ENCODE measurements around the gene CENPP. TPM values are rescaled to one million over a fixed set of nuclear protein-coding genes. Genes with fewer than 3 reads are reported as not detected.

Gene CENPP
- total and polyA plus RNA-seq, 8 donors = 0.46 to 2.7 (median 1.9) TPM

GRCh38 chr9:92381775-92382174, 56.0 kb downstream of the CENPP start:
- DNase-seq = no peak
- no peaks in the 10 kb centered on the region for H3K36me3 ChIP-seq
- intact Hi-C loops (cut with DNase I) = no loop called here
- no peak overlapping the region for H3K4me3 ChIP-seq
- ATAC-seq = no peak
- H3K9me3 ChIP-seq = no peaks in the 10 kb centered on the region
- no peaks in the 10 kb centered on the region for H3K27me3 ChIP-seq
- no peak for TF ChIP-seq CTCF (IDR thresholded peaks at IDR 0.05)
- WGBS, 2 donors = 92 to 95% methylated on average over 2 of the region's 2 CpGs
- no peak for FAIRE-seq
- no peak overlapping the region for H3K27ac ChIP-seq
- H3K4me1 ChIP-seq = no peaks in the 10 kb centered on the region

- 93 to 100% methylated on average over 1 of the region's 1 CpG for WGBS, 2 donors
- no peak overlapping the region for H3K27ac ChIP-seq
- H3K9me3 ChIP-seq = no peaks in the 10 kb centered on the region
- H3K4me1 ChIP-seq = no peaks in the 10 kb centered on the region
- H3K36me3 ChIP-seq = no peaks in the 10 kb centered on the region
- no peak overlapping the region for H3K4me3 ChIP-seq
- H3K27me3 ChIP-seq = no peaks in the 10 kb centered on the region
- DNase-seq (no peak), FAIRE-seq (no peak), ATAC-seq (no peak)
- intact Hi-C loops (cut with DNase I) = no loop called here
- no peak for TF ChIP-seq CTCF (IDR thresholded peaks at IDR 0.05)
These were observed 58.6 kb downstream of the CENPP start for GRCh38 chr9:92384375-92384774.

- DNase-seq = no peak
- Histone ChIP-seq H3K9me3 (no peaks in the 10 kb centered on the region), H3K27me3 (no peaks in the 10 kb centered on the region), H3K4me1 (no peaks in the 10 kb centered on the region), H3K27ac (no peak overlapping the region), H3K4me3 (no peak overlapping the region), H3K36me3 (no peaks in the 10 kb centered on the region)
- WGBS, 2 donors = 89 to 91% methylated on average over 3 of the region's 3 CpGs
- no peak for FAIRE-seq
- intact Hi-C loops (cut with DNase I) = no loop called here
- TF ChIP-seq CTCF (IDR thresholded peaks at IDR 0.05) = no peak
- ATAC-seq = no peak
These were observed 59.2 kb downstream of the CENPP start for GRCh38 chr9:92385001-92385400.

GRCh38 chr9:92385477-92385876, 59.7 kb downstream of the CENPP start:
- H3K9me3 ChIP-seq = no peaks in the 10 kb centered on the region
- H3K27me3 ChIP-seq = no peaks in the 10 kb centered on the region
- no peaks in the 10 kb centered on the region for H3K36me3 ChIP-seq
- no peak for TF ChIP-seq CTCF (IDR thresholded peaks at IDR 0.05)
- H3K4me3 ChIP-seq = no peak overlapping the region
- H3K4me1 ChIP-seq = no peaks in the 10 kb centered on the region
- FAIRE-seq (no peak), DNase-seq (no peak), ATAC-seq (no peak)
- WGBS, 2 donors = 26 to 28% methylated on average over 6 of the region's 6 CpGs
- no peak overlapping the region for H3K27ac ChIP-seq
- intact Hi-C loops (cut with DNase I) = no loop called here

- H3K9me3 ChIP-seq = no peaks in the 10 kb centered on the region
- WGBS, 2 donors = 91 to 93% methylated on average over 4 of the region's 4 CpGs
- TF ChIP-seq CTCF (IDR thresholded peaks at IDR 0.05) = no peak
- H3K4me3 ChIP-seq = no peak overlapping the region
- H3K27ac ChIP-seq = no peak overlapping the region
- H3K27me3 ChIP-seq = no peaks in the 10 kb centered on the region
- intact Hi-C loops (cut with DNase I) = no loop called here
- FAIRE-seq (no peak), DNase-seq (no peak), ATAC-seq (no peak)
- no peaks in the 10 kb centered on the region for H3K36me3 ChIP-seq
- H3K4me1 ChIP-seq = no peaks in the 10 kb centered on the region
These were observed 60.2 kb downstream of the CENPP start for GRCh38 chr9:92385953-92386352.
